ENCODE measurements around the gene ZBTB21. TPM values are rescaled to one million over a fixed set of nuclear protein-coding genes. Genes with fewer than 3 reads are reported as not detected.

Gene ZBTB21
- total RNA-seq, 1 donor, result 60.4 TPM

GRCh38 chr21:42016364-42016985, 6.3 kb upstream of the ZBTB21 start:
- no peaks in the 10 kb centered on the region for H3K4me1 ChIP-seq (ENCODE audit: insufficient read depth, low read length)

GRCh38 chr21:42013931-42014330, 3.8 kb upstream of the ZBTB21 start:
- H3K9me3 ChIP-seq (ENCODE audit: low read depth, low read length), result no peaks in the 10 kb centered on the region
- peaks cover 12% of the 10 kb centered on the region for H3K4me1 ChIP-seq (ENCODE audit: insufficient read depth, low read length)
- no peak overlapping the region for H3K4me3 ChIP-seq (ENCODE audit: low read length)
- no peaks in the 10 kb centered on the region for H3K27me3 ChIP-seq (ENCODE audit: insufficient read depth, low read length)

More at GRCh38 chr21:42016364-42016985, 6.3 kb upstream of the ZBTB21 start:
- Histone ChIP-seq H3K27me3 (ENCODE audit: insufficient read depth, low read length) (no peaks in the 10 kb centered on the region), H3K4me3 (ENCODE audit: low read length) (no peak overlapping the region), H3K9me3 (ENCODE audit: low read depth, low read length) (no peaks in the 10 kb centered on the region)

DNA sequence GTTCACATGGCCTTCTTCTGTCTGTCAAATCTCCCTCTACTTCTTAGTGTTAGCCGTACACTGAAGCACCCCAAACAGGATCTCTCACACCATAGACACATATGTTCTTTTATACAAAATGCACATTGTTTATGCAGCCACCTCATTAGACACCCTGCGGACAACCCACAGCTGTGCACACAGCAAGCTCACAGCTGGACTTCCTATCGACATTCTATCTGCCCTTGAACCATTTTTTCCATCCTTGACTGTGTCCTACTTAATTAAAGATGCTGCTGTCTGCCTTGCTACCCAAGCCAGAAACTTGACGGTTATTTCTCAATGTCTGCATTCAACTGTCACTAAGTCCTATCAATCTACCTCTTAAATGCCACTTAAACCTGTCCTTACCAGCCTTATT, 3.2 kb upstream of the ZBTB21 start:
- Histone ChIP-seq H3K4me3 (ENCODE audit: low read length) (no peak overlapping the region), H3K4me1 (ENCODE audit: insufficient read depth, low read length) (peaks cover 14% of the 10 kb centered on the region), H3K9me3 (ENCODE audit: low read depth, low read length) (no peaks in the 10 kb centered on the region), H3K27me3 (ENCODE audit: insufficient read depth, low read length) (no peaks in the 10 kb centered on the region)

DNA sequence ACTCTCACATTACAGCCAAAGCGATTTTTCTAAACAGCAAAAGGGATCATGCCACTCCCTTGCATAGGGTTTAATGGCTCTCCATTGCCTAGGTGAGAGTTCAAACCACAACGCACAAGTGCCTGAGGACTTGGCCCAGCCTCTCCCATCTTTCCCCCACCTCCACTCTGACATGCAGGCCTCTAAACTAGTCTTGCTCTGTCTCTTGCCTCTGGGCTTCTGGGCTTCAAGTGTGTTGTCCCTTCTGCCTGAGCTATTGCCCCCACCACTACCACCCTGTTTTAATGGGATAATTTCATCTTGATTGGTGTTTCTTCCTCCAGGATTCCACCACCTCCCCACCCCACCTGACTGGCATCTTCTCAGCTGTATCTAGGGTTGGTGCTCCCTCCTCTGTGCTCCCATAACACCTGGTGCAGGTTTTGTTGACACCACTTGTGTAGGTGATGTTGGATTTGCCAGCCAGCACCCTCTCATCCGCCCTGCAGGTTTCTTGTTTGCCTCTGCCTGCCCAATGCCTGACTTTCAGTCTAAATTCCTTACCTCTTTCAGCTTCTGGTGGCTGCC, 2.7 kb upstream of the ZBTB21 start:
- H3K4me1 ChIP-seq (ENCODE audit: insufficient read depth, low read length), result peaks cover 14% of the 10 kb centered on the region
- H3K9me3 ChIP-seq (ENCODE audit: low read depth, low read length), result no peaks in the 10 kb centered on the region
- no peak overlapping the region for H3K4me3 ChIP-seq (ENCODE audit: low read length)
- H3K27me3 ChIP-seq (ENCODE audit: insufficient read depth, low read length), result no peaks in the 10 kb centered on the region

GRCh38 chr21:42012344-42012743, 2.2 kb upstream of the ZBTB21 start:
- no peaks in the 10 kb centered on the region for H3K27me3 ChIP-seq (ENCODE audit: insufficient read depth, low read length)

GRCh38 chr21:42010507-42011495, 641 bp upstream of the ZBTB21 start:
- H3K27me3 ChIP-seq (ENCODE audit: insufficient read depth, low read length), result no peaks in the 10 kb centered on the region
- peak overlapping the region; percentile 71 for H3K4me3 ChIP-seq (ENCODE audit: low read length)
- H3K4me1 ChIP-seq (ENCODE audit: insufficient read depth, low read length), result peaks cover 14% of the 10 kb centered on the region
- H3K9me3 ChIP-seq (ENCODE audit: low read depth, low read length), result no peaks in the 10 kb centered on the region

More at GRCh38 chr21:42012344-42012743, 2.2 kb upstream of the ZBTB21 start:
- Histone ChIP-seq H3K4me1 (ENCODE audit: insufficient read depth, low read length) (peaks cover 14% of the 10 kb centered on the region), H3K9me3 (ENCODE audit: low read depth, low read length) (no peaks in the 10 kb centered on the region), H3K4me3 (ENCODE audit: low read length) (no peak overlapping the region)

- peak overlapping the region; percentile 71 for H3K4me3 ChIP-seq (ENCODE audit: low read length)
- H3K27me3 ChIP-seq (ENCODE audit: insufficient read depth, low read length), result no peaks in the 10 kb centered on the region
- H3K4me1 ChIP-seq (ENCODE audit: insufficient read depth, low read length), result peaks cover 14% of the 10 kb centered on the region
Measured at GRCh38 chr21:42009018-42009830, 936 bp downstream of the ZBTB21 start.

DNA sequence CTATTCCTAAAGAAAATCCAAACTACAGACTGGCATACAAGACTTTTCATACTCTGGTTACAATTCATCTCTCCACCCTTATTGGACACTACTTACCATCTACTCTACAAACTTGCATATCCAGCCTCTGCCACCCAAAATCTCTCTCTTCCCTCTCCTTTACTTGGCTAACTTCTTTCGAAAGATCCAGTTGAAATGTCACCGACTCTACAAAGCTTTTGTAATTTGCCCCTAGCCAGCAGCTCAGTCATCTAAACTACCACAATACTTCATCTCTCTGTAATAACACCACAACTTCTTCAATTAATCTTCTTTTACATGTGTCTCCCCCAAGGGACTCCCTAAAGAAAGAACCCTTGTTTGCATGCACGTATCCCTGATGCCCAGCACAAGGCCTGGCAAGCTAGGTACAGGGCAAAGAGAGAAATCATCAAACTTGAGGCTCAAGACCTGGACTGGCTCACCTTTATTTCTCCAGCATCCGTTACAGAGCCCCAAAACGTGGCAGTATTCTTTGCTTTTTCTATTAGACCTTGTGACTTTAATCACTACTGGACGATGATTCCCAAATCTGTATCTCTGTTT, 2.7 kb downstream of the ZBTB21 start:
- Histone ChIP-seq H3K4me3 (ENCODE audit: low read length) (no peak overlapping the region), H3K9me3 (ENCODE audit: low read depth, low read length) (no peaks in the 10 kb centered on the region), H3K4me1 (ENCODE audit: insufficient read depth, low read length) (peaks cover 14% of the 10 kb centered on the region), H3K27me3 (ENCODE audit: insufficient read depth, low read length) (no peaks in the 10 kb centered on the region)

More at GRCh38 chr21:42009018-42009830, 936 bp downstream of the ZBTB21 start:
- no peaks in the 10 kb centered on the region for H3K9me3 ChIP-seq (ENCODE audit: low read depth, low read length)

DNA sequence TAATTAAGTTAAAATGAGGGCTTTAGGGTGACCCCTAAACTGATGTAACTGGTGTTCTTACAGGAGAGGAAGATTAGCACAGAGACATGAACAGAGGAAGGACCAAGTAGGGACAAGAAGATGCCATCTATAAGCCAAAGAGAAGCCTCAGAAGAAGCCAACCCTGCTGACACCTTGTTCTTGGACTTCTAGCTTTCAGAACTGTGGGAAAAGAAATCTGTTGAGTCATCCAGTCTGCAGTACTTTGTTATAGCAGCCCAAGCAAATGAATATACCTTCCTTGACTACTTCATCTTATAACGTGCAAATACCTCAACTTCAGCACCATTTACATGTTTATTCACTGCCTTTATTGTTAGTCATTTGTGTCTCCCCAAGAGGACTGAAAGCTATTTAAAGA, 3.4 kb downstream of the ZBTB21 start:
- no peaks in the 10 kb centered on the region for H3K27me3 ChIP-seq (ENCODE audit: insufficient read depth, low read length)
- H3K4me3 ChIP-seq (ENCODE audit: low read length), result no peak overlapping the region
- peaks cover 14% of the 10 kb centered on the region for H3K4me1 ChIP-seq (ENCODE audit: insufficient read depth, low read length)
- no peaks in the 10 kb centered on the region for H3K9me3 ChIP-seq (ENCODE audit: low read depth, low read length)

DNA sequence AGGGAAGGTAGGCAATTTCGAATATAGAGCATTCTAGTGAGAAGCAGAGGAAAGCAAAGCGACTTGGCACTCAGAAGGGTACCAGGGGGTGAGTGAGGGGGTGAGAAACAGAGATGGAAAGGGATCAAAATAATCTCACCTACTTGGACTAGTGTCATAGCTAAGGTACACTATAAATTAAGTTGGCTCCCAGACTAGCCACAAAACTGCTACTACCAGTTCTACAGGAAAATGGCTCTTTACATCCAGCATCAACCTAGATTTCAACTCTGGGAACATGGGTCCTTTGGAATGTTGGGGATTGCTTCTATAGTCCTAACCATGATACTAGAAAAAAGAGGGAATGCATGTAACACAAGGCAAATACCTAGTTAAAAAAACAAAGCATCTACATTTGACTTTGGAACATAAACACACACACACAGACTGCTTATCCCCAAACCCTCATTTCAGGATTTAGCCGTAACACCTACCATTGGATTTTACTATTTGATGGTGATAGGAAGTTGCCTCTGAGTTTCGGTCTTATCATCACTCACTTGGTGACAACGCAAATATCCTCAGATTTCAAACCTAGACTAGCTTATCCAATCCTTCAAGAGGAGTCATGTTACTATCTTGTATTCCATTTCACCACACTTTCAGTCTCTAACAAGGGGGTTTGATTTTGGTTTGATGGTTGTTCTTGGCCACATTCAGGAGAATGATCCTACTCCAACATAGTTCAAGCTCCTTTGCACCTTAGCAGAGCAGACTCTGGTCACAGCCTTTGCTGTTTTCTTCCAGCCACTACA, 5.6 kb downstream of the ZBTB21 start:
- no peaks in the 10 kb centered on the region for H3K9me3 ChIP-seq (ENCODE audit: low read depth, low read length)
- H3K27me3 ChIP-seq (ENCODE audit: insufficient read depth, low read length), result no peaks in the 10 kb centered on the region
- no peak overlapping the region for H3K4me3 ChIP-seq (ENCODE audit: low read length)
- peaks cover 6% of the 10 kb centered on the region for H3K4me1 ChIP-seq (ENCODE audit: insufficient read depth, low read length)

DNA sequence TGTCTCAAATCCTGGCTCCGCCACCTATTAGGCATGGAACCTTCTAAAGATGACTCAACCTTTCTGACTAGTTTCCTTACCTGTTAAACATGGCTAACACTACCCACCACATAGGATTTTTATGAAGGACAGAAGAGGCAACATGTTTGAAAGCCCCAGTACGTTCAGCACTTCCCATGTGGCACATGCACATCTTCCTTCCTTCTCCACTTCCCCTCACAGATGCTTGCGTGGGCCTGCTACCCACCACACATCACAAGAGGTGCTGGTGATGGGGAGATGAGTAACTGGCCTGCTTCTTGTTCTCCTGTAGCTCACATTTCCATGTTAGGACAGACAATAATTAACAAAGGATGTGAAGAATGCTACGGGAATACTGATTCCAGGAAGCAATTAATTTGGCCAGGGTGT, 7.1 kb downstream of the ZBTB21 start:
- Histone ChIP-seq H3K4me1 (ENCODE audit: insufficient read depth, low read length) (no peaks in the 10 kb centered on the region), H3K4me3 (ENCODE audit: low read length) (no peak overlapping the region), H3K9me3 (ENCODE audit: low read depth, low read length) (no peaks in the 10 kb centered on the region), H3K27me3 (ENCODE audit: insufficient read depth, low read length) (no peaks in the 10 kb centered on the region)

- Histone ChIP-seq H3K27me3 (ENCODE audit: insufficient read depth, low read length) (no peaks in the 10 kb centered on the region), H3K4me3 (ENCODE audit: low read length) (no peak overlapping the region), H3K4me1 (ENCODE audit: insufficient read depth, low read length) (no peaks in the 10 kb centered on the region), H3K9me3 (ENCODE audit: low read depth, low read length) (no peaks in the 10 kb centered on the region)
Measured at GRCh38 chr21:42002421-42002958, 7.7 kb downstream of the ZBTB21 start.

DNA sequence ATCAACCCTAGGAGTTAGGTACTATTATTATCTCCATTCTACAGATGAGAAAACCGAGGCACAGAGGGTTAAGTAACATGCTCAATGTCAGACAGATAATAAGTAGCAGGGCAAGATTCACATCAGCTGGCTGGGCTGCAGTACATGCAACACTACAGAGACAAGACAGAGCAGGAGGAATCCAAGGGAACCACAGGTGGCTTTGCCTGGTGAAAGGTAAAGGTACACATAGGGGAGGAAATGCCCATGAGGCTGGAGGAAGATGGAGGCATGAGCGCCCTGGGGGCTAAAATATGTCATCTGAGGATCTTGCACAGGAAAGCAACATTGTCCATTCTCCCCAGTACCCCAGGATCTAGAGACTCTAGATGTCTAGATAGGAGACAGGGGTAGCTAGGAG, 8.4 kb downstream of the ZBTB21 start:
- H3K9me3 ChIP-seq (ENCODE audit: low read depth, low read length), result no peaks in the 10 kb centered on the region

More for the DNA sequence above, 8.4 kb downstream of the ZBTB21 start:
- no peaks in the 10 kb centered on the region for H3K27me3 ChIP-seq (ENCODE audit: insufficient read depth, low read length)
- H3K4me3 ChIP-seq (ENCODE audit: low read length), result no peak overlapping the region
- no peaks in the 10 kb centered on the region for H3K4me1 ChIP-seq (ENCODE audit: insufficient read depth, low read length)

All from mononuclear cell (primary cell).